HEK293T (cell line): ENCODE results near the gene ERV3-1.
"Not testable (repeated sequence)": the region's sequence is repeated elsewhere in the genome, so short reads cannot be mapped to it uniquely, and the experiment has no call there.

ENCODE experiments used
- CTCF ChIA-PET: fragments of 350-600 bp; formaldehyde crosslinking; extraction: SDS; loops from one replicate; lab custom pipeline; 2021; ENCODE audit warnings: antibody characterized with exemption, inconsistent platforms; lab: Yijun Ruan, JAX
- POLR2A ChIA-PET: fragments of 350-600 bp; formaldehyde crosslinking; extraction: SDS; loops from one replicate; lab custom pipeline; 2020; ENCODE audit warnings: antibody characterized with exemption, inconsistent platforms; lab: Yijun Ruan, JAX
- DNase-seq: peaks from one replicate; pipeline ENCODE4 v3.0.0; 2012; ENCODE audit warnings: mixed read lengths; ENCODE audit errors: extremely low spot score
- ARNT ChIP-seq: fragments of 450-650 bp; IDR thresholded peaks from 2 replicates; pipeline ENCODE4 v1.6.1; 2017; ENCODE audit warnings: mild to moderate bottlenecking
- BHLHE40 ChIP-seq: fragments of 450-650 bp; IDR thresholded peaks from 2 replicates; pipeline ENCODE4 v1.6.1; 2016; ENCODE audit warnings: mild to moderate bottlenecking, moderate library complexity, borderline replicate concordance
- CTBP1 ChIP-seq: fragments of 450-650 bp; IDR thresholded peaks from 2 replicates; pipeline ENCODE4 v1.6.1; 2016; ENCODE audit warnings: borderline replicate concordance
- ELF4 ChIP-seq: fragments of 450-650 bp; IDR thresholded peaks from 2 replicates; pipeline ENCODE4 v1.6.1; 2017; ENCODE audit warnings: antibody characterized with exemption
- FOXA1 ChIP-seq: fragments of 450-650 bp; IDR thresholded peaks from 2 replicates; pipeline ENCODE4 v1.6.1; 2016; ENCODE audit warnings: mild to moderate bottlenecking
- FOXK2 ChIP-seq: fragments of 450-650 bp; IDR thresholded peaks from 2 replicates; pipeline ENCODE4 v1.6.1; 2016; ENCODE audit warnings: mild to moderate bottlenecking
- FOXM1 ChIP-seq: fragments of 450-650 bp; IDR thresholded peaks from 2 replicates; pipeline ENCODE4 v1.6.1; 2017; ENCODE audit warnings: mild to moderate bottlenecking, borderline replicate concordance
- HDGF ChIP-seq: fragments of 450-650 bp; IDR thresholded peaks from 2 replicates; pipeline ENCODE4 v1.6.1; 2017; ENCODE audit warnings: antibody characterized with exemption, borderline replicate concordance
- L3MBTL2 ChIP-seq: fragments of 450-650 bp; conservative IDR thresholded peaks from 2 replicates; pipeline ENCODE4 v1.6.1; 2016; ENCODE audit warnings: mild to moderate bottlenecking
- LEF1 ChIP-seq: fragments of 450-650 bp; IDR thresholded peaks from 2 replicates; pipeline ENCODE4 v1.6.1; 2017; ENCODE audit warnings: mild to moderate bottlenecking, borderline replicate concordance
- NFRKB ChIP-seq: fragments of 450-650 bp; IDR thresholded peaks from 2 replicates; pipeline ENCODE4 v1.6.1; 2016; ENCODE audit warnings: mild to moderate bottlenecking, moderate library complexity
- PKNOX1 ChIP-seq: fragments of 450-650 bp; IDR thresholded peaks from 2 replicates; pipeline ENCODE4 v1.6.1; 2016
- SP1 ChIP-seq: fragments of 450-650 bp; IDR thresholded peaks from 2 replicates; pipeline ENCODE4 v1.6.1; 2017
- SUZ12 ChIP-seq: fragments of 450-650 bp; IDR thresholded peaks from 2 replicates; pipeline ENCODE4 v1.6.1; 2016; ENCODE audit warnings: mild to moderate bottlenecking
- TARDBP ChIP-seq: fragments of 450-650 bp; IDR thresholded peaks from 2 replicates; pipeline ENCODE4 v1.6.1; 2016
- ZNF384 ChIP-seq: fragments of 450-650 bp; IDR thresholded peaks from 2 replicates; pipeline ENCODE4 v1.6.1; 2016

The ERV3-1 gene

GRCh38 chr7:65034120-65034782 lies 27.8 kb upstream of the ERV3-1 start:
- DNase-seq, POLR2A ChIA-PET, CTCF ChIA-PET: not testable (repeated sequence)

GRCh38 chr7:65033391-65033790 lies 26.9 kb upstream of the ERV3-1 start:
- CTCF ChIA-PET, POLR2A ChIA-PET, DNase-seq: not testable (repeated sequence)

GRCh38 chr7:65025023-65025422 lies 18.5 kb upstream of the ERV3-1 start:
- POLR2A ChIA-PET, DNase-seq, CTCF ChIA-PET: not testable (repeated sequence)

- CTCF ChIA-PET, DNase-seq: not testable (repeated sequence)
- POLR2A ChIA-PET, result interaction anchor here (0.7 kb wide), 1 partner anchor 14 kb away, joined by 3 read pairs; the partner anchor contains the start of gene ERV3-1
Observed at GRCh38 chr7:65020978-65021377, 14.5 kb upstream of the ERV3-1 start.

DNA sequence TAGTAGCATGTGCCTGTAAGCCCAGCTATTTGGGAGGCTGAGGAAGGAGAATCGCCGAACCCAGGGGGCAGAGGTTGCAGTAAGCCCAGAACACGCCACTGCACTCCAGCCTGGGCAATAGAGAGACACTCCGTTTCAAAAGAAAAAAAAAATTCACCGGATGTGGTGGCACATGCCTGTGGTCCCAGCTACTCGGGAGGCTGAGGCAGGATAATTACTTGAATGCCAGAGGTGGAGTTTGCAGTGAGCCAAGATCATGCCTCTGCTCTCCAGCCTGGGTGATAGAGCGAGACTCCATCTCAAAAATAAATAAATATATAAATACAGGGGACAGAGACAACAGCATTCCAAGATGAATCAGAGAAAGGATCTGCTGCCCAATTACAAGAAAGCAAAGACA lies 3.4 kb upstream of the ERV3-1 start:
- CTCF ChIA-PET, DNase-seq, POLR2A ChIA-PET: not testable (repeated sequence)

DNA sequence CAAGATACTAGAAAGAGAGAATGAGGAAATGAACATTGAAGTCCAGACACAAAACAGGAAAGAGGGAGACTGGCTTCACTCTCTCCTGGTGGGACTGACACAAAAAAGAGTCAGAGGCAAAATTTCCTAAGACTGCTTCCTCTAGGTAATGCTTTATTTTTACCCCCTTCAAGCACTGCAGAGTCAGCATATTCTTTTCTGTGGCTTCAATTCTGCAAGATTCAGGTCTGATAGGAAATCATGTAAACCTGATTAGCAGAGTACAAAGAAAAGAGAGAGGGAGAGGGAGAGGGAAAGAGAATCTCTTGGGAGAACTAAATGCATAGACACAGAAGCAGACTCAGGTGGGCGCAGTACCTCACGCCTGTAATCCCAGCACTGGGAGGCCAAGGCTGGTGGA lies 2.9 kb upstream of the ERV3-1 start:
- POLR2A ChIA-PET, DNase-seq, CTCF ChIA-PET: not testable (repeated sequence)

DNA sequence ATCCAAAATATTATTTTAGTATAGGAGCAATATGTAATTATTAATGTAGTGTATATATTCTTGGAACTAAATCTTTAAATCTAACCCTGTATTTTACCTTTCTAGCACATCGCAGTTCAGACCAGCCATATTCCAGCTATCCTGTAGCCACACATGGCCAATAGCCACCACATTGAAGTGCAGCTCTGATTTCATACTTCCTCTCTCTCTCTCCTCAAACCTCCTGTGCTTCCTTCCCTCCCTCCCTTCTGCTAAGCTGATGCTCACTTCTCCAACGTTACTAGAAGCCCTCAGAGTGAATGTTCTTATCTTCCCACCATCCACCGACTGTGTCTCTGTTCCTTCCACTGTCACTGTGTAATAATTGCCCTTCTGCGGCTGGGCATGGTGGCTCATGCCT lies 549 bp upstream of the ERV3-1 start:
- CTCF ChIA-PET, DNase-seq: not testable (repeated sequence)
- POLR2A ChIA-PET, result interaction anchor here (0.8 to 2.0 kb wide), 6 partner anchors 14 to 213 kb away, joined by 3 to 5 read pairs (median 3); partner anchors contain the start of genes ZNF138 and ZNF273

- ChIA-PET CTCF (interaction anchor here (0.6 kb wide), 1 partner anchor 33 kb away, joined by 3 read pairs; no protein-coding TSS in a partner anchor), POLR2A (no interaction called here)
- DNase-seq, result no peak
- TF ChIP-seq BHLHE40, result no peak
- TF ChIP-seq CTBP1, result no peak
- TF ChIP-seq SUZ12, result no peak
- no peak for TF ChIP-seq FOXK2
- no peak for TF ChIP-seq FOXA1
- TF ChIP-seq ELF4, result no peak
- TF ChIP-seq HDGF, result no peak
- no peak for TF ChIP-seq L3MBTL2
- TF ChIP-seq NFRKB, result no peak
- no peak for TF ChIP-seq SP1
- TF ChIP-seq TARDBP, result no peak
- TF ChIP-seq ZNF384, result no peak
- TF ChIP-seq LEF1, result no peak
- no peak for TF ChIP-seq ARNT
- no peak for TF ChIP-seq PKNOX1
- no peak for TF ChIP-seq FOXM1
Observed at GRCh38 chr7:65004575-65004974, 1.9 kb downstream of the ERV3-1 start.

- DNase-seq, result no peak
- no peak for TF ChIP-seq PKNOX1
- TF ChIP-seq FOXM1, result no peak
- no peak for TF ChIP-seq BHLHE40
- TF ChIP-seq SP1, result no peak
- no peak for TF ChIP-seq HDGF
- TF ChIP-seq FOXA1, result no peak
- TF ChIP-seq ELF4, result no peak
- no peak for TF ChIP-seq NFRKB
- TF ChIP-seq L3MBTL2, result no peak
- TF ChIP-seq SUZ12, result no peak
- no peak for TF ChIP-seq LEF1
- TF ChIP-seq FOXK2, result no peak
- TF ChIP-seq TARDBP, result no peak
- CTCF ChIA-PET, result no interaction called here
- POLR2A ChIA-PET, result no interaction called here
Observed at GRCh38 chr7:65002972-65003585, 3.4 kb downstream of the ERV3-1 start.
